Suprapubic skin (tissue), 3 donors: ENCODE data around the gene IL17REL.

ENCODE experiments used
- EP300 ChIP-seq: sonication (generic); formaldehyde crosslinking; IDR thresholded peaks from one replicate; pipeline ENCODE4 v1.6.1; 2017; ENCODE audit warnings: antibody characterized with exemption
- POLR2A ChIP-seq, 2 donors: fragments of 450-650 bp; IDR thresholded peaks; one replicate each; pipeline ENCODE4 v1.6.1; 2017; ENCODE audit warnings: antibody characterized with exemption in 2 of 2, mild to moderate bottlenecking in 2 of 2, moderate library complexity in 2 of 2
- TF ChIP-seq, protein P1 (sequence below), 2 donors: fragments of 200-600 bp in 1 of 2; fragments of 450-650 bp in 1 of 2; sonication (generic) in 1 of 2; IDR thresholded peaks; one replicate each; pipeline ENCODE4 v1.5.1; 2016 to 2019; ENCODE audit warnings: antibody characterized with exemption in 2 of 2, mild to moderate bottlenecking in 1 of 2, moderate library complexity in 1 of 2

DNA sequence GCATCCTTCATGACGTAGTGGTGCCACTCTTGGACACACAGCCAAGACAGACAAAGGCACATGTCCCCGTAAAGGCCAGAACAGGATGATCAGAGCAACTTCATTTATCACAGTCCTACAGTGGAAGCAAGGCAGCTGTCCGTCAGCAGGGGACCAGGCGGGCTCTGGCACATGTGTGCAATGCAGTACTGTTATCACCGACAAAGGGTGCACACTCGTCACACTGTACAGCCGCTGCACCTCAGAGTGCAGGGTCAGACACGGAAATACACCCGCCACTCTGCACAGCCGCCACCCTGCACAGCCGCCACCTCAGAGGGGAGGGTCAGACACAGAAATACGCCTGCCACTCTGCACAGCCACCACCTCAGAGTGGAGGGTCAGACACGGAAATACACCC is 13.4 kb upstream of the IL17REL start:
- TF ChIP-seq, protein P1, sequence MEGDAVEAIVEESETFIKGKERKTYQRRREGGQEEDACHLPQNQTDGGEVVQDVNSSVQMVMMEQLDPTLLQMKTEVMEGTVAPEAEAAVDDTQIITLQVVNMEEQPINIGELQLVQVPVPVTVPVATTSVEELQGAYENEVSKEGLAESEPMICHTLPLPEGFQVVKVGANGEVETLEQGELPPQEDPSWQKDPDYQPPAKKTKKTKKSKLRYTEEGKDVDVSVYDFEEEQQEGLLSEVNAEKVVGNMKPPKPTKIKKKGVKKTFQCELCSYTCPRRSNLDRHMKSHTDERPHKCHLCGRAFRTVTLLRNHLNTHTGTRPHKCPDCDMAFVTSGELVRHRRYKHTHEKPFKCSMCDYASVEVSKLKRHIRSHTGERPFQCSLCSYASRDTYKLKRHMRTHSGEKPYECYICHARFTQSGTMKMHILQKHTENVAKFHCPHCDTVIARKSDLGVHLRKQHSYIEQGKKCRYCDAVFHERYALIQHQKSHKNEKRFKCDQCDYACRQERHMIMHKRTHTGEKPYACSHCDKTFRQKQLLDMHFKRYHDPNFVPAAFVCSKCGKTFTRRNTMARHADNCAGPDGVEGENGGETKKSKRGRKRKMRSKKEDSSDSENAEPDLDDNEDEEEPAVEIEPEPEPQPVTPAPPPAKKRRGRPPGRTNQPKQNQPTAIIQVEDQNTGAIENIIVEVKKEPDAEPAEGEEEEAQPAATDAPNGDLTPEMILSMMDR (IDR thresholded peaks at IDR 0.05), result no peak
- TF ChIP-seq EP300 (no peak), POLR2A (IDR thresholded peaks at IDR 0.05) (no peak)
